Activated CD4-positive, alpha-beta T cell treated with anti-CD3 and anti-CD28 coated beads, Interleukin-2, amount 50 U/mL, for 4 hours (primary cell): ENCODE measurements around the gene ZNF513.
"Not testable (repeated sequence)": the region's sequence is repeated elsewhere in the genome, so short reads cannot be mapped to it uniquely, and the experiment has no call there.

ENCODE experiments used
- DNase-seq, 2 experiments: peaks; one replicate each; pipeline ENCODE4 v3.0.0-alpha.2; 2020

The ZNF513 gene

DNA sequence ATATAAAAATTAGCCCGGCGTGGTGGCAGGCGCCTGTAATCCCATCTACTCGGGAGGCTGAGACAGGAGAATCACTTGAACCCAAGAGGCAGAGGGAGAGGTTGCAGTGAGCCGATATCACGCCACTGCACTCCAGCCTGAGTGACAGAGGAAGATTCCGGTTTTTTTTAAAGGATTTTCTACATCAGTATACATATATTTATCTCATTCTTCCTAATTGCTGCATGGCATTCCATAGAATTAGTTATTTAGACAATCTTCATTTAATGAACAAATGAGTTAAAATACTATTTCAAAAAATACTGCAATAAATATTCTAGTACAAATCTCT, 26.0 kb downstream of the ZNF513 start:
- DNase-seq, result no peak

DNA sequence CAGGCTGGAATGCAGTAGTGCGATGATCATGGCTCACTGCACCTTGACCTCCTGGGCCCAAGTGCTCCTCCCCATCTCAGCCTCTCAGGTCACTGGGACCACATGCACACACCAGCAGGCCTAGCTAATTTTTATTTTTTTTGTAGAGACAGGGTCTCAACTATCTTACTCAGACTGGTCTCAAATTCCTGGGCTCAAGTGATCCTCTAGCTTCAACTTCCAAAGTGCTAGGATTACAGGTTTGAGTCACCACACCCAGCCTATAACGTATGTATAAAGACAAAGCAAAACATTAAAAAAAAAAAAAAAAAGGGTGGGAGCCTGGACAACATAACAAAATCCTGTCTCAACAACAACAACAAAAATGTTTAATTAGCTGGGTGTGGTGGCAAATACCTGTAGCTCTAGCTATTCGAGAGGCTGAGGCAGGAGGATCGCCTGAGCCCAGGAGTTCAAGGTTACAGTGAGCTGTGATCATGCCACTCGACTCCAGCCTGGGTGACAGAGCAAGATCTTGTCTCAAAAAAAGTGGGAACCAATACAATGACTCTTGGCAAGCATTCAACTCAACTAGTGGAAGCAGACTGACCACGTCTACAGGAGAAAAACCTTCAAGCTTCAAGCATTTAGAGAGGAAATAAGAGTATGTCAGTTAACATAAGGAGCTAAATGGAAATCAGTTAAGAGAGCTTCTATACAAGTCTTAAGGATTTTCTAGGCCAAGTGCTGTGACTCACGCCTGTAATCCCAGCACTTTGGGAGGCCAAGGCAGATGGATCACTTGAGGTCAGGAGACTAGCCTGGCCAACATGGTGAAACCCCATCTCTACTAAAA, 26.6 kb downstream of the ZNF513 start:
- no peak for DNase-seq

DNA sequence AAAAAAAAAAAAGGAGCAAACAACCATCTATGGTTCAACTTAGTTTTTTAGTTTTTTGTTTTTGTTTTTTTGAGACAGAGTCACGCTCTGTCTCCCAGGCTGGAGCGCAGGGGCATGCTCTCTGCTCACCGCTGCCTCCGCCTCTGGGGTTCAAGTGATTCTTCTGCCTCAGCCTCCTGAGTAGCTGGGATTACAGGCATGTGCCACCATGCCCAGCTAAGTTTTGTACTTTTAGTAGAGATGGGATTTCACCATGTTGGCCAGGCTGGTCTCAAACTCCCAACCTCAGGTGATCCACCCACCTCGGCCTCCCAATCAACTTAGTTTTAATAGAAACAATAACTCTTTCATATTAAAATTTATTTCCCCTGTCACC, 27.2 kb downstream of the ZNF513 start:
- not testable (repeated sequence) for DNase-seq

DNA sequence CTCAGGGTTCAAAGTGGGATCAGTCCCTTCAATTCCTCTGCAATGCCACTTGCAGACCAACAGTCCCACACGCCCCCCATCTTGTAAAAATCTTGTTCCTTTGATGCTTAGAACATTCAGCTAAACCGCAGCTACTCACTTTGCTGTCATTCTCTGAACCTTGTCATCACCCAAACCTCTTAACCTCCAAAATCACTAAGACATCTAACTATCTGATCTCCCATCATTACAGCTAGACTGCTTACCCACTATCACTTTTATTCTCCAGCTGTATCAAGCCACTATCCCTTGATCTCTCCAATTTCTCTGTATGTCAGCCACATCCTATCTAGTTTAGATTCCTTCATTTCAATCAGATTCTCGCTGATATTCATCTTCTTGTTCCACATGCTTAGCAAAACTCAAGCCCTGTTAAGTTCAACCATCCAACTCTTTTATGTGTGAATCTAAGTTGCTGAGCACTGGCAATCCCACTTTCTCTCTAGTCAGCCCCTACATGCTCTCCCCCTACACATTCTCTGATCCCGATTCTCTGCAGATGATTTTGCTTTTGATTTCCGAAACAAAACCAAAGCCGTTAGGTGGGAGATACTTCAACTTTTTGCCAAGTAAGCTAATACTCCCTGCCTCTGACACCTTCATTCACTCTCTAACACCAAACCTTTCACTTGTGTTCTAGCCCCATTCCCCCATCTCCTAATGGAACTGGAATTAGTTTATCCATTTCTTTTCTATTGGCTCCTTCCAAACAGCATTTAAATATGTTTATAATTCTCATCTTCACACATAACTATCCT, 28.5 kb downstream of the ZNF513 start:
- no peak for DNase-seq

DNA sequence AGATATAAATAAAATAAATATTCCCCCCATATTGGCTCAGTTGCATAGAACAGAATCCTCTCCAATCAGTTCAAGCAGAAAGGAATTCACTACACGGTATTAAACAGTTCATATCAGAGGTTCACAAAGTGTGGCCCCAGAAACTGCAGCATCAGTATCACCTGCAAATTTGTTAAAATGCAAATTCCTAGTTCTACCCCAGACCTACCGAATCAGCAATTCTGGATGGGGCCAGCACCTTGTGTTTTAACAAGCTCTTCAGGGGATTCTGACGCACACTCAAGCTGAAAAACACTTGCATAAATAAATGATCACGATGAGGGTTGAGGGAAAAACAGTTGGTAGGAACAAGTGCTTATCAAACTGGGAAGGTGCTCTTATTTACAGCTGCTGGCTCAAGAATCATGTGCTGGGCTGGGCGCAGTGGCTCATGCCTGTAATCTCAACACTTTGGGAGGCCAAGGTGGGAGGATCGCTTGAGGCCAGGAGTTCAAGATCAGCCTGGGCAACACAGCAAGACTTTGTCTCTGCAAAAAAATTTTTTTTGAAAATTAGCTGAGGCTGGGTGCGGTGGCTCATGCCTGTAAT, 30.3 kb downstream of the ZNF513 start:
- DNase-seq, result no peak

DNA sequence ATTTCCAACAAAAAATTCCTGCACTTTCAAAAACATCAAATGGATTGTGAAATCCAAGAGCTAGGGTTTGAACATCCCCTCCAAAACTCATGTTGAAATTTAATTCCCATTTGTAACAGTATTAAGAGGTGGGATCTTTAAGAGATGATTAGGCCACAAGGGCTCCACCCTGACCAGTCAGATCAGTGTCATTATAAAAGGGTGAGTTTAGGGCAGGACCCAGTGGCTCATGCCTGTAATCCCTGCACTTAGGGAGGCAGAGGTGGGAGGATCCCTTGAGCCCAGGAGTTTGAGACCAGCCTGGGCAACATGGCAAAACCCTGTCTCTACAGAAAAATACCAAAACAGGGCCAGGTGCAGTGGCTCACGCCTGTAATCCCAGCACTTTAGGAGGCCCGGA, 32.9 kb downstream of the ZNF513 start:
- DNase-seq, result no peak

DNA sequence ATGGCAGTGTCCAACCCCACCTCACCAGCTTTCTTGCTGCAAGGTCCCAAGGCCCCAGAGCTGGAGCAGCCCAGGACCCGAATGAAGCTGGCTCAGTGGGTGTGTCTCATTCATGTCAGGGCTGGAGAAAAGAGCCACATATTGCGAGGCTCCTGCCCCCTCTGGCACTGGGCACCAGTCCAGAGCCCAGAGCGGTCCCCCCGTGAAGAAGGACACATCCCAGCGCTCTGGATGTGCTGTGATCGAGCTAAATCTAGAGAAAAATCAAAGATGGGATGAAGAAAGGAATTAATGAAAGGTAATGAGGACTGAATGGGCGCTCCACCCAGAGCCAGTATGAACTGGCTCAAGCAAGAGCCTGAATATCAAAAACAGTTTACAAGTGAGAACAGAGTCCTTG, 44.4 kb downstream of the ZNF513 start:
- no peak for DNase-seq

DNA sequence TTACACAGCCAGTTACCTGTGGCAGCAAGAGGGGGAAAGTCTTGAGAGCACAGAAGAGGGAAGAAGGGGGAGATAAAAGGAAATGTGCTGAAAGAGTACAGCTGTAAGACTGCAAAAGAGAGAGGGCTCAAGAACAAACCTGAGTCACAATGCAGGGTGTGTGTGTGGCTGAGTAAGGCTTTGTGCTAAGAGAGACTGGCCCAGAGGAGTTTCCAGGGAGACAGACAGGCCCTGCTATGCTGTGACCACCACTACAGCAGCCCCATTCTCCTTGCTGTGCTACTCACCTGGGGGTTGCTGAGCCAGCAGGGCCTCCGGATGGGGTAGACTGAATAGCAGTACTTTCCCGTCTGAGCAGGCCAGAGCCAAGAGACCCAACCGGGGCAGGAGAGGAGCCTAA, 45.2 kb downstream of the ZNF513 start:
- no peak for DNase-seq
